Activated CD8-positive, alpha-beta memory T cell treated with anti-CD3 and anti-CD28 coated beads, Interleukin-2, amount 50 U/mL, for 1 hour (primary cell): ENCODE measurements around the gene FREM2.

Experiments used
- DNase-seq: peaks from one replicate; pipeline ENCODE4 v3.0.0-alpha.2; 2020; ENCODE audit errors: extremely low read depth

Gene FREM2

DNA sequence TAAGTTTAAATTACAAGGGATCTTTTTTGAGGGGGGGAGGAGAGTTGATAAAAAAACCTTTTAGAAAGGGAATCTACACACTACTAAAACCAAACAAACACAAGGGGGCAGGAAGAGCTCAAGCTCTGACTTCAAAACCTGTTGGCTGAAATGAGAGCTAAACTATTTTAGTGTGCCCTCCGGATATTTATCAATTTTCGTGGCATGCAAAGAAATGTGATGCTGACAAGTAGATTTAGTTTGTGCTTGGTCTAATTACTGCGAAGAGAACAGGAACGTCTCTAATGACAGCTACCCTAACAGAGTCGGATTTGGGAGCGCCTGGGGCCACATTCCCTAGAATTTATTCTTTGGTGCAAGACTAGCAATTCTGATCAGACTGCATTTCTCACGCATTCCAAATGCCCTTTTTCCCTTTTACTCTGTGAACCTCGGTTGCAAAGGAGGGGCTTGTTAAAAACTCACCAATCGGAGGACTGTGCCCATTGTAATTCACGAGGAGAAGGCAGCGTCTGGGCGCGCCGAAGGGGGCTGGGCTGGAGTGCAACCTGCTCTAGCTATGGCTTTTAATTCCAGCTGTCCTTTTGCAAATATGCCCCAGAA, 802 bp upstream of the FREM2 start:
- DNase-seq: no peak

DNA sequence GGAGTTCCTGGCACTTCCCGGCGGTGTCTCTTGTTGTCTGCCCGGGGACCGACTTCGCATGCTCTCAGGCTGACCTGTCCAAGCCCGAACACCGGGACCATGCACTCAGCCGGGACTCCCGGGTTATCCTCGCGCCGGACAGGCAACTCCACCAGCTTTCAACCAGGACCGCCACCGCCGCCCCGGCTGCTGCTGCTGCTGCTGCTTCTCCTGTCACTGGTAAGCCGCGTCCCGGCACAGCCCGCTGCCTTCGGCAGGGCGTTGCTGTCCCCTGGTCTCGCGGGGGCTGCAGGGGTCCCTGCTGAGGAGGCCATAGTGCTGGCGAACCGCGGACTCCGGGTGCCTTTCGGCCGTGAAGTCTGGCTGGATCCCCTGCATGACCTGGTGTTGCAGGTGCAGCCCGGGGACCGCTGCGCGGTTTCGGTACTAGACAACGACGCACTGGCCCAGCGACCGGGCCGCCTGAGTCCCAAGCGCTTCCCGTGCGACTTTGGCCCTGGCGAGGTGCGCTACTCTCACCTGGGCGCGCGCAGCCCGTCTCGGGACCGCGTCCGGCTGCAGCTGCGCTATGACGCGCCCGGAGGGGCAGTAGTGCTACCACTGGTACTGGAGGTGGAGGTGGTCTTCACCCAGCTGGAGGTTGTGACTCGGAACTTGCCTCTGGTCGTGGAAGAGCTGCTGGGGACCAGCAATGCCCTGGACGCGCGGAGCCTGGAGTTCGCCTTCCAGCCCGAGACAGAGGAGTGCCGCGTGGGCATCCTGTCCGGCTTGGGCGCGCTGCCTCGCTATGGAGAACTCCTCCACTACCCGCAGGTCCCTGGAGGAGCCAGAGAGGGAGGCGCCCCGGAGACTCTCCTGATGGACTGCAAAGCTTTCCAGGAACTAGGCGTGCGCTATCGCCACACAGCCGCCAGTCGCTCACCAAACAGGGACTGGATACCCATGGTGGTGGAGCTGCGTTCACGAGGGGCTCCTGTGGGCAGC, 661 bp downstream of the FREM2 start:
- DNase-seq: no peak

DNA sequence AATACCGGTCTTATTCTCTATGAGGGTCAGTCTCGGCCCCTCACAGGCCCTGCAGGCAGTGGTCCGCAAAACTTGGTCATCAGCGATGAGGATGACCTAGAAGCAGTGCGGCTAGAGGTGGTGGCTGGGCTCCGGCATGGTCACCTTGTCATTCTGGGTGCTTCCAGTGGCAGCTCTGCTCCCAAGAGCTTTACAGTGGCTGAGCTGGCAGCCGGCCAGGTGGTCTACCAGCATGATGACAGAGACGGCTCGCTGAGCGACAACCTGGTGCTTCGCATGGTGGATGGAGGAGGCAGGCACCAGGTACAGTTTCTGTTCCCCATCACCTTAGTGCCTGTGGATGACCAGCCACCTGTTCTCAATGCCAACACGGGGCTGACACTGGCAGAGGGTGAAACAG, 1.8 kb downstream of the FREM2 start:
- DNase-seq: no peak

DNA sequence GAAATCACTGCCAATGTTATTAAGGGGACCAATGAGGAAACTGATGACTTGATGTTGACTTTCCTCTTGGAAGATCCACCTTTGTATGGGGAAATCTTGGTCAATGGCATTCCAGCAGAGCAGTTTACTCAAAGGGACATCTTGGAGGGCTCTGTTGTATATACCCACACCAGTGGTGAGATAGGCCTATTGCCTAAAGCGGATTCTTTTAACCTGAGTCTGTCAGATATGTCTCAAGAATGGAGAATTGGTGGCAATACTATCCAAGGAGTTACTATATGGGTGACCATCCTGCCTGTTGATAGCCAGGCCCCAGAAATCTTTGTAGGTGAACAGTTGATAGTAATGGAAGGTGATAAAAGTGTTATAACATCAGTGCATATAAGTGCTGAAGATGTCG, 3.4 kb downstream of the FREM2 start:
- no peak for DNase-seq

DNA sequence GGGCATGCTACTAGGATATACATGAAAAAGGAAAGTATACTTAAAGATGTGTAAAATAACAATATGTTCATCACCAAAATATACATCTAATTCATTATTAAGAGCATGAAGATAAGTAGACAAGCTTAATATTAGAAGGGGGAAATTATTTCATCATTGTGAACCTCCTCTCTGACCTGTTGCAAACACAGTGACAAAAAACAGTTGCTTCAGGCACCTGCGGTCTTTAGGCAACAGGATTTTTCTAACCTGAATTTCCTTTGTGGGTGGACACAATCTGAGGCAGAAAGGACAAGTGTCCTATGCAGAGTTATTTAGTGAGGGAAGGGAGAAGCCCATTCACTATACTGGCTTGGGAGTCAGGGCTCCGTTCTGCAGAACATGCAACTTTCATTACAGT, 6.3 kb downstream of the FREM2 start:
- no peak for DNase-seq

DNA sequence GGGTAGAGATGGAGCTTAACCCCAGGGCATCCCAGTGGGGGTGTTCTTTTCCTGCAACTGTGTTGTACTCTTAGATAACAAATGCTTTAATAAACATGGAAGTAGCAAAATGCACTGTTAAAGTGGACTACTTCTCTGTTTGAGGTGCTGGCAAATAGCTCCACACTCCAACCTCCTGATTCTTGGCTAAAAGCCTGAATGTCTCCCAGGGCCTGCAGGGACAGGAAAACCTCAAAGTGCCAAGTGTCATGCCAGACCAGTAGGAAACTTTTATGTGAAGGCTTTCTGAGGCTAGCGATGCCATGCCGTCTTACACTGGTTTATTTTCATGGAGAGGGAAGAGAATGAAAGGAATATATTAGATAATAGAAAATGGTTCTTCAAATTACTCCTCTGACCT, 6.8 kb downstream of the FREM2 start:
- DNase-seq: no peak

DNA sequence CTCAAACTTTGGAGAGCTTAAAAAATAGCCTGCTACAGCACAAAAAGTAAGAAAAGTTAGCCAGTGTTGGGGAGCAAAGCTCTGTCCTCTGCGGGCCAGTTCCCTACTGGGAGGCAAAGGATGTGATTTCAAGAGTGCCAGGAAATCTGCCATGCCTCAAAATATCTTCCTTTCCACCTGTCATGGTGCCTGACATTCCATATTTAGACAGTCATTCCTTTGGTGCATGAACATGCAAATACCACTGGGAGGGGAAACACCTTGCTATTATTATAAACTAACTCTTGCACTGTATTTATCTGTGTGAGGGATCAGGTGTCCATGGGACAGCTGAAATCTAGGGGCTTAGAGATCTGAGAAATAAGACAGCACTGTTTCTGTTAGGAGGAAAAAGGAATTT, 10.3 kb downstream of the FREM2 start:
- no peak for DNase-seq

DNA sequence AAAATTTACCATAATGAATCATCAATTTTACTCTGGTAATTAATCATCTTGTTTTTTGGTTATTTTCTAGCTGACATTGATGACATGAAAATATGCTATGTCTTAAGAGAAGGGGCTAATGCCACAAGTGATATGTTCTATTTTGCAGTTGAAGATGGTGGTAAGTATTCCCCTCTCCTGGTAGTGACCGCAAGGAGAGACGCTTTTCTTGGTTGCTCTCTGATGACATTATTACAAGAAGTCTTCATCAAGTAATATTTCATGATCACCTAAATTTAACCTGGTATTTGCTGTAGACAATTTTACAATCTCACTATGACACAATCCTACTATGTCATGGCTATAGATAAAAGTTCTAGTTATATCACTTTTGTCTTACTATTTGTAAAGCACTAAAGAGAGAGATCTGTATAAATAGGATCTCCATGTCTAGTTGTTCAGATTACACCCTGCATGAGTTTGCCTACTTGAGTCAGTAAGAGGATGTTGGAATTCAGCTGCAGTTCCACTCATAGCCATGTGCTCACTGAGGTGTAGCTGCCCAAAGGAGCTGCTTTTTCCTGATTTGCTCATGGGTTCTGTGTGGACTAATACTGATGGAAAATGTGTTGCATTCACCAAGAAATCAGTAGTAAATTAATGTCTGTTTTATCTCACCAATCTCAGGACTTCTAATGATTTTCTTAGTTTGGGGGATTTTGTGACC, 10.9 kb downstream of the FREM2 start:
- DNase-seq: no peak

DNA sequence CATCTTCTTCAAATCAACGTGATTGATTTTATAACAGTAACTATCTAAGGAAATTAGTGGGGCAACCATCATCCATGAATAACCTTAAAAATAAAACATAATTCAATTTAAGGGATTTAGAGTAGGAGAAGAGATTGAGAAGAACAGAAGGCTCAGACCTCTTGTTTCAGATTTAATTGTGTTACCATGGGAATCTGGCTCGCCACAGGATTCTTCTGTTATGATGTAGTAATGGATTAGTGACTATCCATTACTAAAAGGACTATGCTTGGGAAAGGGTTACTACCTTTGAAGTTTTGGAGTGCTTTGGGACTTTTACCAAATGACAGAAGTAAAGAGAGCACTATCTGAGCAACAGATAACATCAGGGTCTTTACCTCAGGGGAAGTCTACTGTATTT, 13.2 kb downstream of the FREM2 start:
- DNase-seq: no peak

DNA sequence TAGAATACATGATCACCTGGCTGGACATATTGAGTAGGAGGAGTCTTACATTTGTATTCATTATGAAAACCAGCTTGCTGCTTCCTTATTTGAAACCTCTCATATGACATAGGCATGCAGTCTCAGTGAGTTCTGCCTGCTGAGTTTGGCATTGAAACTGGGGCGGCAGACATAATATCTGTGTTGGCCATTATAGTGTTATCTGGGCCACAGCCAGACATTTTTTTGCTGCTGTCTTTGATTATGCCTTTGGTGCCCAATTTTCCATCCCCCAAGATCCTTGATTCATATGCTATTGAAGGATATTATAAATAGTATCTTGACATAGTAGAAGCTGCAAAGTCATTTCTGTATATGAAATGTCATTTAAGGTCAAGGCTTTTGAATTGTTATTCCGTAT, 15.8 kb downstream of the FREM2 start:
- no peak for DNase-seq

DNA sequence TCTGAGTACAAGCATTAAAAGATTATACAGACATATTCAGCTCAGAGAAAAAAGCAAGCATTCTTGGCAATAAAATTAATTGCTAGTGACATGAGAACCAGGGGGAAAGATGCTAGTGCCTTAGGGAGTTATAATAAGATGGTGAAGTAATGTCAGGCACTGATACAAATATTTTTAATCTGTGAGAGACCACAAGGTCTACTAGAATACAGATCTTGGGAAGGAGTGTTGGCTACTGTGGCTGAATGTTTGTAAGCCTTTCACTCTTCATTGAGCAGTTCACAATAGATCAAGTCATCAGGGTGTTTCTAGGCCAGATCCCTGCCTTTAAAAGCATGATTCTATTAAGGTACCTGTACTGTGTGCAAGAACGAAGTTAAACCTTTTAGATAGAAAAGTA, 16.4 kb downstream of the FREM2 start:
- DNase-seq: no peak

DNA sequence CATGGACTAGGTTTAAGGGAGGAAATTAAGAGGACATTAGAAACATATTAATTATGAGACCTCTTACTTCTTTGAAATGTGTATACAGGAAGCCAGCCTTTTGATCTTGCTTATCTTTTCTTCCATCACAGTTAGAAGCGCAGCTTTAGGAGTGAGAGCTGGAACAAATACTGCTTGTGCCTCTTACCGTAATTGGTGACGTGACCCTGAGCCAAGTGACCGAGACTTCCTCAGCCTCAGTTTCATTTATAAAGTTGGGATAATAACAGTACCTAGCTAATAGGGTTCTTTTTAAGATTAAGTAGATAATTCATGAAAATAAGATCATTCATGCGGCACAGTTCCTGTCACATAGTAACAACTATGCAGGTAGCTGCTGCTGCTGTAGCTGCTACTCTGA, 18.5 kb downstream of the FREM2 start:
- DNase-seq: no peak

DNA sequence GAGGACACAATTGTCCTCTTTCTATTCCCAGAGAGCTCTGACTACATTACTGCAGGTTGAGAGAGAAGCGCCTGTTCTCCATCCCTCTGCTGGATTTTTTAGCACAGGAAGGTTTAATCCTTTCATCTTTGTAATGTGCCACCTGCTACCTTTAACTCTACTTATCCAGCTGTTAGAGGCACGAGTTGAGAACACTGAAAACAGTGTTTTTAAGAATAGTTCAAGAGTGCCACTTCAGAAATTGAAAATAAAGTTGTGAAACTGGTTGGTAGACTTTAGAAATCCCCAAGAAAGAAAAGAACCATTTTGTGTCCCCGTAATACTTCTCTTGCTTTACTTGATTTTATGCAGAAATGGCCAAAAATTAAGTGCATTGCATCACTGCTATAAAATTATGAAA, 20.6 kb downstream of the FREM2 start:
- no peak for DNase-seq

DNA sequence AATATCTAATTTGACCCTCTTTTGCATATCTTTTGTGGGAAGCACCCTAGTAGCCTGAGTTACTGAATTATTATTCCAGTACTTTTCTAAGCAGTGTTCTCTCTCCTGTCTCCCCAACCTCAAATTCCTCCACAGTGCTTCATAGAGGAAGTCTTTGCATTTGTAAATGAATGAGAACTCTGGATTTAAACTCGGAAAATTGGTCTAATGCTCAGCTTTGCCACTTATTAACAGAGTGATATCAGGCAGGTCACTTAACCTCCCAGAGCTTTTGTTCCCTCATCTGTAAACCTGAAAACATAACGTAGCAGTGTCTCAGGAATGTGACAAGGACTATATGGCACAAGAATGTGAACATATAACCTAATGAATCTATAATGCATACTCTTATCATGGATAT, 26.2 kb downstream of the FREM2 start:
- no peak for DNase-seq

DNA sequence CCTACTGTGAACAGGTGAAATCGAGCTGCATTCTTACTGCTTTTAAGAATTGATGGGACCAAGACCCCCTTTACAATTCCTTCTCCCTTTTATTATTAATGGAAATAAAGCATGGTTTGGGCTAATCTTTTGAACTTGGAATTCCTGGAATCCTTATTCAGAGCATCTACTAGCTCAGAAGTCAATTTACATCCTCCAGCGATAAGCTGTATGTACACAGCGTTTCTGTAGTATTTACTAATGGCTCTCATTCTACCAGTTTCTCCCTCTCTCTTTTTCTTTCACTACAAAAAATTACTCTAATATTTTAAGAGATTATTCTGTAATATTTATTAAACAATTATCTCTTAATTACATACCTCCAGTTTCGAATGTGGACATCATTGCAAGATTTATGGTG, 31.5 kb downstream of the FREM2 start:
- no peak for DNase-seq

DNA sequence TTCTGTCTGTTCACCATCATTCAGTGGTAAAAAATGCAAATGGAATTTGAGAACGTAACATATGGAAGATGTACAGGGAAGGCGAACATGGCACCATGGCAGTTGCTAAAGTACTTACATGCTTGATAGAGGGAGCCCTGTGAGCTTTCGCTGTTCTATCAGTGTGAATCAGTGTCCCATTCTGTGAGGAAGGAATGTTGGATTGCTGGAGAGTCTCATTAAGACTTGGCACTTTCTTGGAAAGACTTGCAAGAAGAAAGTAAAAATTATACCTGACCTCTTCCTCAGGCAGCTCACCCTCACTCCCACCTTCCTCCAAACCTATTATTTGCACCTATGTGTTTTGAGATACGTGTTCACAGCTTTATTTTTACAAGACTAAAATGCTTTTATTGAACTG, 43.5 kb downstream of the FREM2 start:
- no peak for DNase-seq

DNA sequence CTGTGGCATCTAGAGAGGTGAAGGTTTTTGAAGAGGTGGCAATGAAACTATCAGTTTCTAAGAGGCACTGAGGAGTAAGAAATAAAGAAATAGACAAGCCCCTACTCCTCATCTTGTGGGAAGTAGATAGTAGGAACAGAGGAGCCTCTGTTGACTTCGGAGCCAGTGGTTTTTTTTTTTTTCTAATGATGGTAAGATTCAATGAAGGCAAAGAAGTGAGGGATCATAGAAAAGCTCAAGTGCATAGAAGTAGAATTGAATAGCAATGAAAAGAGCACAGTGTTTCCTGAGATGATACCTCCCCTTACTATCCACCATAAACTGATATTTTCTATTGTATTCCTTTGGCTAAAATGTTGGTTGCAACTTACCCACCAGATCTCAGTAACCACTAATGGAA, 46.3 kb downstream of the FREM2 start:
- DNase-seq: no peak

DNA sequence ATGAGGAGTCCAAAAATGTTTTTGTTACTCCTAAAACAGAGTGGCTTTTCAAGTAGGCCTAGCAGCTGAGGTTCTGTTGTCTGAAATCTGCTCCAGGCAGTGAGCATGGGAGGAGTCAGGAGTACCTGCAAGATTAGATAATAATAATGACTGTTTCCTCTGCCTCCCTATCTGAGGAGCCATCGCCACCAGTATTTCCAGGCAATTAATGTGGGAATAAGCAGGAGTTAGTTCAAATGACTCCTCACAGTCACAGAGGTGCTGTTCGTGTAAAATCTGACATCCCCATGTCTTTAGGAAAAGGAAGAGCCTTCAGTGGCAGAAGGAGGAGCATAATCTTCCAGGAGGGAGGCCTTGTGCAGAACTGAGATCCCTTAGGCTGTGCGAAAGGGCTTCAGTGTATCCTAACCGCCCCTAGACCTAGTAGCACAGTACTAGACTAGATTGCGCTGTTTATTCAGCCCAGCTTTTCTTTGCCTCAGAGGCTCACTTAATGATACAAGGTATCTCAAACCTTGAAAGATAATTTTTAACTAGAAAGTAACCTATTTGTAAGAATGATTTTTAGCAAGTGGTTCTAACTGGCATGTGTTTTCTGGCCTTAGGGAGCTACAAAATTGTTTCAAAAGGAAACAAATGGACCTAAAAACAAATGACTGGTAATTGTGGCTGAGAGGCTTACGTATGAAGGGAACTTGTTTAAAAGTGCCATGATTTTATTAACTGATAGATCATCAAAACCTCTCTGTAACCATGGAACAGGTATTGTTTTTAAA, 49.0 kb downstream of the FREM2 start:
- no peak for DNase-seq

DNA sequence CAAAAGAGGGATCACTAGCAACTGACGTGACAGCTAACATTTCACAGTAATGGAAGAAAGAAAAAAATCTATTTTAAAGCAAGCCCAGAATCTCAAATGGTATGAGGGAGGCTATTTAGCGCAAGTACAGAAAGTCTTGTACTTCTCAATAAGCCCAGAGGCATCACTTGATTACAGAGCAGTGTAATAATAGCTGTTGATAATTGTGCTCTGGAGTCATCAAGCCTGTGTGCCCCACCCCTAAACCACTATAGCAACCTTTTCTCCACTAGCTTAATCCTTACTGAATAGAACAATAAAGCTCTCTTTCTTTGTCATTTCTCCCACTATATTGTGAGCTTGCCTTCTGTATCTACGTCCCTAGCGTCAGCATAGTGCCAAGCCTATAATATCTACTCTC, 56.6 kb downstream of the FREM2 start:
- no peak for DNase-seq

DNA sequence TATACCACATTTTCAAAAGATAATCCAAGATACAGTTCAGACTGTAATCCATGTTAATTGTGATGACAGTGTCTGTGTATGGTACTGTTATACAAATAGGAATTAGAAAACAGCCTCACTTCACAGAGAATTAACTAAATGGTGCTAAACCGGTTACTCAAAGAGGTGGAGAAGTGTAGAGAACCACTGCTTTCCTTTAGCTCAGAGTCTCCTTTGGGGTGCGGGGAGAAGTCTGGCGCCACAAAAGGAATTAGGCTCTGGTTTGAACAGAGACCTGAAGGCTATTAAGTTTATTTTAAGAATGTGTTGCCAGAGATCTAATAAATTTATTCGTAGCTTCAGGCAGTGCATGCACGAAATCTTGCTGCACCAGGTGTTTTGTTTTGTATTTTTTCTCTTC, 65.8 kb downstream of the FREM2 start:
- DNase-seq: no peak

DNA sequence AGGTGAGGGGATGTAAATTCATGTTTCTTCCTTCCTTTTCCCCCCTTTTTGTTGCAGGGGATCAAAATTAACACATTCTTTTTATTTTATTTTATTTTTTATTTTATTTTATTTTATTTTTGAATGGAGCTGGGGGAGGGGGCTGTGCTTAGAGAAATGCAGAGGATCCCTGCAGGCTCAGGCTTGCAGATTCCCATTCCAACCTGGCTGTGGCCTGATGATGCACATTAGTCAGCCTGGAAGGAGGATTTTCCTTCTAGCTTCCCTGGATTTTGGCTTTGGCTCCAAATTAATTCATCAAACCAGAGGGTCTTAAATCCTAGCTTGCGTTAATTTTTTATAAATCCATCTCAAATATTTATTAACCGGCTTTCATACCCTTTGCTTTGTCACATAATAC, 67.0 kb downstream of the FREM2 start:
- DNase-seq: no peak

DNA sequence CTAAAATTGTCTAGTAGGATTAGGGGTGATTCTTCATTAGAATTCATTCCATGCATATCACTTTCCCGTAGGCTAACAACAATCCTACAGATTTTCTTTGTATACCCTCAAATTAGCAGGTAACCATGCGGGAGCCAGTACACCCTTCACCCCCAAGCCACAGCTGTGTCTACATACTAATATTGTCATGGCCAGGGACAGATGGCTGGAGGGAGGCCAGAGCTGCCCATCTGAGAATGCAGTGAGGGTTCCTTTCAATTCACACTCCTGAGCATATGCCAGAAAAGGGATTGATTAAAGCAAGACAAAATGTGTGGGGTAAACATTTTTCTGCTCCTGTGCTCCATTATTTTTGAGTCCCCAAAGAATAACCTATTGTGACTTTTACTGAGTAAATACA, 68.9 kb downstream of the FREM2 start:
- DNase-seq: no peak
